Stimulated activated CD8-positive, alpha-beta memory T cell treated with anti-CD3 and anti-CD28 coated beads, Interleukin-12 subunit alpha, Interleukin-12 subunit beta, amount 100 ng/mL, for 24 hours (primary cell): Measurements from ENCODE around the gene BICRAL.
"Not testable (repeated sequence)": the region's sequence is repeated elsewhere in the genome, so short reads cannot be mapped to it uniquely, and the experiment has no call there.

Experiments
- DNase-seq: peaks from one replicate; pipeline ENCODE4 v3.0.0-alpha.2; 2020; ENCODE audit errors: extremely low read depth

BICRAL gene

DNA sequence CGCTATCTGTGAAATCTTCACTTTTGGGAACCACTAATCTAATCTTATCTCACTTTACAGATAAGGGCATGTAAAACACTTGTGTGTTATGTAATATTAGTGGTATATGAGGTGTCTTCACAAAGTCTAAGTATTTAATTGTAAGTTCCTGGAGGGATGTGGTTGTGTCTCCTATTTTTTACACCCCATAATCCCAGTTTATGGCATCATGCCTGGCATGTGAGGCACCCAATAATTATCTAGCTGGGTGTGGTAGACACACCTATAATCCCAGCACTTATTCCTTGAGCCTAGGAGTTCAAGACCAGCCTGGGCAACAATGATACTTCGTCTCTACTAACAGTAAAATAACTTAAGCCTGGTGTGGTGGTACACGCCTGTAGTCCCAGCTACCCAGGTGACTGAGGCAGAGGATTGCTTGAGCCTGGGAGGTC lies 19.4 kb upstream of the BICRAL start:
- DNase-seq: no peak

DNA sequence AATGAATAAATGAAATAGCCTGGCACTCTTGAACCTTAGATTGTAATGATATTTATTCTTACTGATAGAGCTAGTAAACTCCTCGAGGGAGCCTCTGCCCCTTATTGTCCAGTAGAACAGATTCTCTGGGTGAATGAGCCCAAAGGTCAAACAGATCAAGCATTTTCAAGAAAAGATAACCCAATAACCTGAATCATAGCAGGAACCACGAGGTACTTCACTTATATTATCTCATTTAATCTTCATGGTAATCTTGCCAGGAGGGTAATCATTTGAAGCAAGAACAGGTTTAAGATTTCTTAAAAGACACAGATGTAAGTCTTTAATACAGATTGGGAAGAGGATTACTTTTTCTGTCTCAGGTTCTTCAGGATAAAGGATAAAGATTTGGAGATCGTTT lies 18.9 kb upstream of the BICRAL start:
- no peak for DNase-seq

- DNase-seq: no peak
Observed at GRCh38 chr6:42764911-42765648, 16.8 kb upstream of the BICRAL start.

GRCh38 chr6:42766163-42766670 lies 15.6 kb upstream of the BICRAL start:
- DNase-seq: no peak

GRCh38 chr6:42769051-42769450 lies 12.8 kb upstream of the BICRAL start:
- DNase-seq: no peak

GRCh38 chr6:42769836-42770235 lies 12.0 kb upstream of the BICRAL start:
- DNase-seq: no peak

- DNase-seq: no peak
Observed at GRCh38 chr6:42771741-42772100, 10.1 kb upstream of the BICRAL start.

DNA sequence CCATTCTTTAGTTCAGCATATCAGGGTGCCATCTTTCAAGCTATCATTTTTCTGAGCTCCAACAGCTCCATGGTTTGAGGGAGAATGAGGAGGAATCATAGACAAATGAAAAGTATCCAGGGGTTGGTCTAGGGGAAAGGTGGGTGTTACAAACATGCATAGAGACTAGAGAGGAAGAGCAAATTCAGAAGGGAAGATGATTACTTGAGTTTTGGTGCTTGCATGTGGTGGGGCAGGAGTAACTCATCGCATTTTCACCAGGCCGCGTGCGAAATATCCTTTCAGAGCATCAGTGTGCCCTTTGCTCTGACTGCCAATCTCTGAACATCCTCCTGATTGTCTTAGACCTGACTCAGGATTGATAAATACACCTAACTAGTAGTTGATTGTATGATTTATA lies 7.7 kb upstream of the BICRAL start:
- DNase-seq: no peak

- DNase-seq: not testable (repeated sequence)
Observed at GRCh38 chr6:42774821-42775487, 6.9 kb upstream of the BICRAL start.

GRCh38 chr6:42777126-42777822 lies 4.6 kb upstream of the BICRAL start:
- no peak for DNase-seq

DNA sequence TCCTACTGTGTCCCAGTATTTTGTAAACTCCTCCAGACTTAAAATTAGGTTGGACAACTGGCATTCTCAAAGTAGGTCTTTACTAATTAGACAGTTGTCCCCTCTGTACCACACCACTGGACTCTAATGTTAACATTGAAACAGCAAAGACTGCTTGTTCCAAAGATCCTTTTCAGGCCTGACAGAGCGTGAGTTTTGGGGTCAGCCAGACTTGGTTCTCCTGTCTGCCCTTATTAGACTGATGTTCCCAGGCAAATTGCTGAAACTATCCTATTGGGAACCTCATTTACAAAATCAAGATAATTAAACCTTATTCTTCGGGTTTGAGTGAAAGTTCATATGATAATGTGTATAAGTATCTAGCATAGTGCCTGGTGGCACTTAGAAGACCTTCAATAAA lies 3.7 kb upstream of the BICRAL start:
- no peak for DNase-seq

DNA sequence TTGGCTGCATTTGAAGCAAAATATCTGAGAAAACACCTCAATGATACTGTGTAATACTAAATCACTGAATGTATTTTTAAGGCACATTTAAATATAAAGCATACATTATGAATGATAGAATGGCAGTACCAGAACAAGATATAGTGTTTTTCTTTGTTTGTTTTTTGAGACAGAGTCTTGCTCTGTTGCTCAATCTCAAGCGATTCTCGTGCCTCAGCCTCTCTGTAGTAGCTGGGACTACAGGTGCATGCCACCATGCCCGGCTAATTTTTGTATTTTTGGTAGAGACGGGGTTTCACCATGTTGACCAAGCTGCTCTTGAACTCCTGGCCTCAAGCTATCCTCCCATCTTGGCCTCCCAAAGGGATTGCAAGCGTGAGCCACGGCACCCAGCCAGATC lies 2.3 kb upstream of the BICRAL start:
- no peak for DNase-seq

- DNase-seq: no peak
Observed at GRCh38 chr6:42781546-42781795, 381 bp upstream of the BICRAL start.

DNA sequence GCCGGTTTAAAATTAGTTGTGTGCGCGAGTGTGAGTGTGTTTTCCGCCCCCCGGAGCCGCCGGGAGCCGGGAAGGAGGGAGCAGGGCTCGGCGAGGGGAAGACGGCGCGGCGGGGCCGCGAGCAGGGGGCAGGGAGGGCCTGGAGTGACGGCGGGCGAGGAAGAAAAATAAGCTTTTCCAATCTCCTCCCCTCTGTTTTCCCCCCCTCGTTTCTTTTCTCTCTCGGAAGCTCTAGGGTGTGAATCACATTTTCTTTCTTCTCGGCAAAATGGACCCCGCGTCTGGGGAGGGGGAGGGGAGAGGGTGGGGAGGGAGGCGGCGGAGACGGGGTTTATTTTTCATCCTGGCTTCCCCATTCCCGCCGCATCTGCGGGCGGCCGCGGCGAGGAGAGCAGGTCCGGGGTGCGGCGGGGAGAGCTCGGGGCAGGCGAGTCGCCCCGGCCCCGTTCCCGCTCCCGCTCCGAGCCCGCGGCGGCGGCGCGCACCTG lies 881 bp downstream of the BICRAL start:
- no peak for DNase-seq

GRCh38 chr6:42783177-42783875 lies 1.5 kb downstream of the BICRAL start:
- no peak for DNase-seq

DNA sequence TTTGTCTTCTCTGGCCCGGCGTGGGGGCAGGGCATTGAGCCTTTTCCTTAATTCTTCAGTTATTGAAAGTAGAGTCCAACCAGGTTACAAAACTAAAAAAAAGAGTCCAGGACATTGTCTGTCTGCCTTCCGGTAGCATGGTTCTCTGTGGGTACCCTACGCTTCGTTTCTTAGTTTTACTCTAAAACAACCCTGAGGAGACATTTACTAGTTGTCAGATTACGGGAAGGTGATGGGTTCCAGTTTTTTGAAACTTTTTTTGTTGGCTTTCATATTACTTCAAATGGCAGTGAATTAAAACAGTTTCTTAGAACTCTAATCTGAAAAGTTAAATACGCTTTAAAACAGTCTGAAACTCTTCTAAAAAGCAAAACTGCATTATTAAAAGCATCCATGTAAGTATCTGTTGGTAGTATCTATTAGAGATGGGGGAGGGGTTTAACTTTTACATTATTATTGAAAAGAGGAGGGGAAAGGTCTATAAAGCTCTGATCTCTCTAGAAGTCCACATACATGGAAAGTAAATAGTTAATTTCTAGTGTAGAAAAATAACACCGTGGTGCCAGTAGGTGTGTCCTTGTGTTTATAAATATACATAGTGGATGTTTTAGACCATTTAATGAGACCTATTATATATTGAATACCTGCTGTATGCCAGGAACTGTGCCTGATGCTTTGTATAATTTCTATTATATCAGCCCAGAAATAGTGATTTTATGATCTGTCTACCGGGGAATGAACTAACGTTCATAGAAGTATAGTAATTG lies 2.2 kb downstream of the BICRAL start:
- DNase-seq: no peak

DNA sequence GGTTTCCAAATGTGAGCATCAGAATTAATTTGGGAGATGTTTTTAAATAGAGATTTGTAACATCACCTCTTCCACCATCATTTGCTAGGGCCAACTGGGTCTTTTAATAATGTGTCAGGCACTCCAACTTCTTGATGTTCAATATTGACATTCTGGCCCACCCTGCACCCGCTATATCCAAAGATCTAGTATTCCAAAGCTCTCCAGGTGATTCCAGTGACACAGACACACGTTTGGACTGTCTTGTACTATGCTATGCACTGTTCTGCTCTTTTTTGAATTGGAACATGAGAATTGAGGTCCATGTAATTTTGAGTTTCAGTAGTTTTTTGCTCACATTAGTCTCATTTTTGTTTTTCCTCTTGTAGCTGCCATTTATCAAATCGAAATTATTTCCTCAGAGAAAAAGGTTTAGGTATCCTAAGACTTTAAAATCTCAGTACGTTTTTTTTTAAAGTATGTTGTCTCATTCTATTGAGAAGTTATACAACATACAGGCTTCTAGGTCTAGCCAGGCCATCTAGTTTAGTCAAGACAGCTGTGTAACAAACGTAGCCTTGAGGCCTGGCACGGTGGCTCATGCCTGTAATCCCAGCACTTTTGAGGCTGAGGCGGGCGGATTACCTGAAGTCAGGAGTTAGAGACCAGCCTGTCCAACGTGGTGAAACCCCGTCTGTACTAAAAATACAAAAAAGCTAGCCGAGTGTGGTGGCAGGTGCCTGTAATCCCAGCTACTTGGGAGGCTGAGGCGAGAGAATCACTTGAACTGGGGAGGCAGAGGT lies 3.1 kb downstream of the BICRAL start:
- DNase-seq: no peak

GRCh38 chr6:42786525-42786985 lies 4.7 kb downstream of the BICRAL start:
- no peak for DNase-seq

DNA sequence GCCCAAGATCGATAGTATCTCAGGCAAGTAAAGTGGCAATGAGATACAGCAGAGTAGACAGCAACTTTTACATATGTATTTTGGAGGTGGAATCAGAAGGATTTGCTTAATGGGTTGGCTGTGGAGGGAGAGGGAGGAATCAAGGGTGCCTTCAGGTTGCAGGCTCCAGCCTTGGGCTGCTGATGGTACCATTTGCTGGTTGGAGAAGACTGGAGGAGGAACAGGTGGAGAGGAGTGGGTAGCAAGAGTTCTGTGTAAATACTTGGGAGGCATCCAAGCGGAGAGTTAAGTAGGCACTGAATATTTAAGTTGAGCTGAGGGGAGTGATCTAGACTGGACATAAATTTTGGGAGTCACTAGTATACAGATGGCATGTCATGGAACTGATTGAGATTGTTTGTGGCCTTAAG lies 5.2 kb downstream of the BICRAL start:
- DNase-seq: no peak

DNA sequence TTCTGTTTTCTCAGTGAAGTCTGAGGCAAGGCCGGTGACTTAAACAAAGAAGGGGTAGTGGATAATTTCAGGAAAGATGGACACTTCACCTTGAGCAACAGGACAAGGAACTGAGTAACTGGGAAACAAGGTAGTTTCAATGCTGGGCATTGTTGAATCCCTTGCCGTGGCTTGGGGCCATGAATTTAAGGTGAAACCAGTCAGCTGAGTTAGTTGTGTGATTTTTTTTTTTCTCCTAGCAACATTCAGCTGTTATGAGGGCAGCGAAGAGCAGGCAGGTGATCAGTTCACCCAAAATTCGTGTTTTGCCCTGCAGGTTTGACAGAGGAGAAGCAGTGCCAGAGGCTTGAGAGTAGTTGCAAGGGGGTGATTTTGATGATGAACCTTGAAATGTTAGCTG lies 6.8 kb downstream of the BICRAL start:
- DNase-seq: no peak
